ENCODE data around the gene KRAS.

The KRAS gene

GRCh38 chr12:25254271-25254880, 3.6 kb upstream of the KRAS start:
- no peak for DNase-seq

GRCh38 chr12:25253371-25254068, 2.8 kb upstream of the KRAS start:
- DNase-seq, result no peak

DNA sequence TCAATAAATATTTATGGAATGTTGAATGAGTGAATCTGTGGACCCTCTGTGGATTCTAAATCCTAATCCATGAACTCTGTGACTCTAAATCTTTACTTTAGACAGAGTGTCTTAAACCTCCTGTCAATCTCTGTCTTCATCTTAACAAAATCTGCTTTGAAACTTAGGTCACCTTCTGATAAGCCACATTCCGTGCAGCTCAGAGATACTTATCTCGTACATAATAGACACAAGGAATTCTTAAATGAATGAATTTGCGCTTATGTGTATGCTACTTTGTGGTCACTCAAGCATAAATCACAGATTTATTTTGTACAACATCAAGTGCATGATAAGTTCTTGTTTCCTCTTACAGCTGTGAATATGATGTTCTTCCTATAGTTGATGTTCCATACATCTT, 2.2 kb upstream of the KRAS start:
- no peak for DNase-seq

DNA sequence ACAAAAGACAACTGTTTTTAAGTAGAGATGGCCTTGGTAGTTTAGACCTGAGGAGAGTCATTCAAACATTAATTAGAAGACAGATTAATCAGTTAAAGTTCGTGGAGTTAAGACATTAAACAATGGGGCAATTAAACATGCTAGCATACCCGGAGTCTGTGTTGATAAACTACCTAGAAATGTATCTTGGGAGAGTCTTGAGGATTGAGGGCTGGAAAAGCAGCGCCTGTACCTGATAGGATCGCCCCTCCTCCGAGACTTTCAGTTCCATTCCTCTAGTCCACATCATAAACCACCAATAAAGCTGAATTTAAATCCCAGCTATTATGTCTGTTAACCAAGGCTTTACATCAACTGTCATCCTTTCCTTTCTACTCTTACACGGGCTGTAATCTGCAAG, 1.0 kb upstream of the KRAS start:
- no peak for DNase-seq

GRCh38 chr12:25249931-25250738, 594 bp downstream of the KRAS start:
- DNase-seq, result peak; percentile 58

- DNase-seq, result no peak
Observed at GRCh38 chr12:25248732-25249131, 2.0 kb downstream of the KRAS start.

GRCh38 chr12:25248137-25248536, 2.6 kb downstream of the KRAS start:
- no peak for DNase-seq

DNA sequence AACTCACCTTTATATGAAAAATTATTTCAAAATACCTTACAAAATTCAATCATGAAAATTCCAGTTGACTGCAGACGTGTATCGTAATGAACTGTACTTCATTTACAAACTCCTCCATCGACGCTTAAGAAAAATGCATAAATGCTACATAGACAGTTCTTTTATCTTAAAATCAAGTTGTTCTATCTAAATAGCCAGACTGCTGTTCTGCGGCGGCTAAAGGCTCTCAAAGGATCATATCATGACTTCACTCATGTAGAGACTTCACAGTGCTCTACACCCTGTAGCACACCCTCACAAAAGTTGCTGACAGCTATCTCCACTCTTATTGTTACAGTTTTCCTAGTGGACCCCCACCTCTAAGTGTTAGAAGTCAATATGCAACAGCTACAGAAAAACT, 5.2 kb downstream of the KRAS start:
- DNase-seq, result no peak

GRCh38 chr12:25243680-25243990, 7.1 kb downstream of the KRAS start:
- DNase-seq, result no peak

GRCh38 chr12:25242981-25243679, 7.6 kb downstream of the KRAS start:
- DNase-seq, result no peak

DNA sequence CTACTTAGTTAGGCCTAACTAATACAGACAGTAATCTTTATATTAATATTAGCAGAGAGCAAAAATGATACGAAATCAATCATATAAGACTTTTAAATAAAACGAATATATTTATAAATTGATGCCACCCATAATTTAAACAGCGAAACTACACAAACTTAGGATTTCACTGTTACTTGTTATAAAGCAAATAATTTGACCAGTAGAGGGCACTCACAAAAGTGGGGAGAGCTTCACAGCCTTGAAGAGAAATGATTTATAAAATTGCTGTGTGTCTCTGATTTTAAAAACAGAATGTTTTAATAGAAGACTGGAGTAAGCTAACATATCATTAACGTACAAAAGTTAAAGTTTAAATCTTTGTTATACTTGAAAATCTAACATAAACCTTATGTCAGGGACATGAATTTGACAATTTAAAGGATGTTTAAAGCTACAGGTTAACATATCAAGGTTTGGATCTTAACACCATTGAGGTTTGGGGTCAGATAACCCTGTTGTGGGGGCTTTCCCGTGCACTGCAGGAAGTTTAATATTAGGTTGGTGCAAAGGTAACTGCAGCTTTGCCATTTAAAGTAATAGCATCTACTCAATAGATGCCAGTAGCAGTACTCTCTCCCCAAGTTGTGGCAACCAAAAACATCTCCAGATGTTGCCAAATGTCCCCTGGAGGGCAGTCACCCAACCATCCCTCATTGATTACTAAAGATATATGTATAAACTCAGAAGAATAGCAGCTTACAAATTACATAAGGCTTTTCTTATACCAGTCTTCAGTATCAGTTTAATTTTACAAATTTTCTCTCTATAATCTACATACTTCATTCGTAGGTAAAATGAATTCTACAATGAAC, 9.3 kb downstream of the KRAS start:
- DNase-seq, result peak; percentile 75

- no peak for DNase-seq
Observed at GRCh38 chr12:25236626-25237025, 14.1 kb downstream of the KRAS start.

- DNase-seq, result no peak
Observed at GRCh38 chr12:25236190-25236589, 14.5 kb downstream of the KRAS start.

DNA sequence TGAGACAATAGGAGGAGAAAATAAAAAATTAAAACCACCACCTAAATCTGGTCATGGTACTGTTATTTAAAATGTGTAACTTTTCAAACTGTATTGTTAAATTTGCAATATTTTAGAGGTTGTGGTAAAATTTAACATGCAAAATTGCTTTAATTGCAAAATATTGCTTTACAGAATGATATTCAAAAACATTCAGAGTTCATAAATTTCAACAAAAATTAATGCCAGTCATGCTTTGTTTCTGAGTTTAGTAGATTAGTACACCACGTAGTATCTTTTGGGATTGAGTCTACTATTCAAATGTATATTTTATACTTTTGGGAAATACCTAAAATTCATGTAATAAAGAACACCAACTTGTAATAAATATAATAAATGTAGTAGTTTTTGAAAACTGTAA, 37.4 kb downstream of the KRAS start:
- DNase-seq, result no peak

DNA sequence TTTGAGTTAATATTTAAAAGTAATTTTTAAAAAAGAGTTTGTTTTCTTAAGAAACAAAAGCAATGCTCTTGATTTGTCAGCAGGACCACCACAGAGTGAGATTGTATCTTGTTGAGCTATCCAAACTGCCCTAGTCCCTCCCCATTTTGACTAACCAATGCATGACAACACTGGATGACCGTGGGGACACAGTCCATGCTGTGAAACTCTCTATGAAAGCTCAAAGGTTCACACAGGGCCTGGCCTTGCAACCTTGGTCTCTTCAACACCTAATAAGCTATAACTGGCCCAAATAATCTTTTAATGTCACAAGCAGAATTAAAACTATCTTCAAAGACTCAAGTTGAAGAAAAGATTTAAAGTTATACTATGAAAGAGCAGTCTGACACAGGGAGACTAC, 42.2 kb downstream of the KRAS start:
- DNase-seq, result no peak

GRCh38 chr12:25207846-25208245, 42.9 kb downstream of the KRAS start:
- DNase-seq, result no peak

DNA sequence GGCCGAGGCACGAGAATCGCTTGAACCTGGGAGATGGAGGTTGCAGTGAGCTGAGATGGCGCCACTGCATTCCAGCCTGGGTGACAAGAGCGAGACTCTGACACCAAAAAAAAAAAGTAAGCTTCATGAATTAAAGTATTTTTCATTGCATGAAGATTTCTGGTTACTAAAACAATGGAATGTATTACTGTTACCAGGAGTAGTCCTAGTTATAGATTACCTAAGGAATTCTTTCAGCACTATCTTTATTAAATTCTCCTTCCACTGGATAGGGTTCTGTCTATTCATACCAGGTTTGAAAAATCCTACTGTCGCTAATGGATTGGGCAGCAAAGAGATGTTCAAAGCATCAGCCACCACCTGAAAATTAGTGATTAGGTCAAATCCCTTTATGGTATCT, 43.3 kb downstream of the KRAS start:
- no peak for DNase-seq

DNA sequence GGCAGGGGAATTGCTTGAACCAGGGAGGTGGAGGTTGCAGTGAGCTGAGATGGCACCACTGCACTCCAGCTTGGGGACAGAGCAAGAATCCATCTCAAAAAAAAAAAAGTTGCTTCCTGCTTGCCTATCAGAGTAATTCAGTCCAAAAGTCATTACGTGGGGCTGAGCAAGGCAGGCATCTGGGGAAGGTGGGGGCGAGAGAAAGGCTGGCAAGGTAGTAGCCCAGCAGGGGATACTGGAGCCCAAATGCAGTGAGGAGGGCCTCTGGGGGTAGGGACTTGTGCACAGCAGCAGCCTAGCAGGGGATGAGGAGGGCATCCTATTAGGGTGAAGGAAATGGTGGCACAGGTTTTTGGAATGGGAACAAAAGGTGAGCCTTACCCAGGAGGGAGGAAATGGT, 48.6 kb downstream of the KRAS start:
- no peak for DNase-seq

- no peak for DNase-seq
Observed at GRCh38 chr12:25200703-25201102, 50.0 kb downstream of the KRAS start.

DNA sequence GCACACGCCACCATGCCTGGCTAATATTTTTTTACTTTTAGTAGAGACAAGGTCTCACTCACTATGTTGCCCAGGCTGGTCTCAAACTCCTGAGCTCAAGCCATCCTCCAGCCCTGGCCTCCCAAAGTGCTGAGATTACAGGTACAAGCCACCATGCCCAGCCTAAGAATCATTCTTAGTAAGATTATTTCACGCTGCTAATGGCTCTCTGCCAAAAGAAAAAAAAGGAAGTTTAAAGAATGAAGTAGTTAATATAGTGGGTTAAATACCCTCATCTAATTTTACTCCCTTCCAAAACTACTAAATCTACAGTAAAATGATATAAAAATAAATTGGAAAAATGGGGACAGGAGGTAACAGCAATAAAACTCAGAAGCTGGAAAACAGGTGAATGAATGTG, 53.1 kb downstream of the KRAS start:
- DNase-seq, result no peak

DNA sequence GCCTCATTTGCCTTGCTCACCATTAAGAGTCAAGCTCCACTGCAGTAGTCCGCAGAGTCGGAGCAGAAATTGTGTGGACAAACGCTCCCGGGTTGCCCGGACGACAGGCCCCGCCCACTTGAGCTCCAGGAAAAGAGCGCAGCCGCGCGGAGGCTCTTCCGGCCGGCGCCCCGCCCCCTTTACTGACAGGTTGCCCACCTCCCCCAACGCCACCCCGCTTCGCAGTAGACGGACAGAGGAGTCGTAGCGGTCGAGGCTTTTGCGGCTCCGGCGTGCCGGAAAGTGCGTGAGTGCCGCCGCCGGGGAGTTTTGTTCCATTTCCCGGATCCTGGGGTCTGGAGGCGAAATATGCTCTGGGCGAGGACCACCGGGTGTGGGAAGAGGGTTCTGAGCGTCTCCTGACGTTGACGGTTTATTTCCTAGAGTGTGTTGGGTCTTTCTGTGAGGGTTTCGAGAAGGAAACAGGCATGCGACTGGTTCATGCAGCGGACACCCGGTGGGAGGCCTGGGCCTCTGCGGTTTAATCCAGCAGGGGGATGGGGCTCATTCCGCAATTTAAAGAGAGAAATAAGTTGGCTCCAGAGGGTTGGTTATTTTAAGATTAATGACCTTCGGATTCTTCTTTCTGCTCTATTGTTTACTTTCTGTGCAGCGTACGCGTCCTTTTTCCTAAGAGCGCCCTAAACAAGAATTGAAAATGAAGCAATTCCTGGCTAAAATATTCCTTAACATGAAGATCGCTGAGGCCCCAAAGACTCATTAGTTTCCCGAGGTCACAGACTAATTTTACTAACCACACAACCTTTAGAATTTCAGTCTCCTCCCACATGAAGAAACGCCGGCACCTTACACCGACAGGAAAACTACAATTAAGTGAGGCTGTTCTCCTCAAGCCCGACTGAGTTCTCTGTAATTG, 55.4 kb downstream of the KRAS start, which contains the start of the genes DNAI7 and ETFRF1:
DNAI7 (minus strand) TSS at position 105 of the 916 bp plus-strand sequence; CDS start at position 23, 82 bp downstream.
ETFRF1 (plus strand) TSS at position 182 of the 916 bp plus-strand sequence. CDS start 8,720 bp downstream, outside the sequence.
- DNase-seq, result peak; percentile 98

Measured in CD4-positive, alpha-beta T cell treated with Interleukin-21 for 1 hour (primary cell).